Stimulated activated CD4-positive, alpha-beta T cell treated with anti-CD3 and anti-CD28 coated beads, Interleukin-4, amount 100 ng/mL, for 48 hours (primary cell): ENCODE measurements around the gene SLC19A1.
"Not testable (repeated sequence)": the region's sequence is repeated elsewhere in the genome, so short reads cannot be mapped to it uniquely, and the experiment has no call there.

Source experiments
- DNase-seq, 2 donors: peaks; one replicate each; pipeline ENCODE4 v3.0.0-alpha.2; 2020; ENCODE audit warnings: low read depth in 2 of 2

SLC19A1 gene

GRCh38 chr21:45506241-45506817, 35.9 kb downstream of the SLC19A1 start:
- no peak for DNase-seq

GRCh38 chr21:45505416-45506021, 36.7 kb downstream of the SLC19A1 start:
- DNase-seq = no peak

- DNase-seq = no peak
These were observed 37.5 kb downstream of the SLC19A1 start for GRCh38 chr21:45504516-45505415.

- no peak for DNase-seq
These were observed 38.2 kb downstream of the SLC19A1 start for GRCh38 chr21:45504021-45504515.

- DNase-seq = not testable (repeated sequence)
These were observed 39.0 kb downstream of the SLC19A1 start for GRCh38 chr21:45503226-45503625.

GRCh38 chr21:45502600-45502999, 39.6 kb downstream of the SLC19A1 start:
- no peak for DNase-seq

GRCh38 chr21:45502006-45502345, 40.3 kb downstream of the SLC19A1 start:
- DNase-seq = no peak

GRCh38 chr21:45501081-45502005, 40.9 kb downstream of the SLC19A1 start:
- DNase-seq = not testable (repeated sequence)

GRCh38 chr21:45499970-45500577, 42.2 kb downstream of the SLC19A1 start:
- DNase-seq = no peak

- DNase-seq = no peak
These were observed 43.0 kb downstream of the SLC19A1 start for GRCh38 chr21:45499201-45499750.

GRCh38 chr21:45498646-45499000, 43.6 kb downstream of the SLC19A1 start:
- no peak for DNase-seq

- DNase-seq = no peak
These were observed 44.2 kb downstream of the SLC19A1 start for GRCh38 chr21:45497846-45498645.

GRCh38 chr21:45496968-45497845, 45.0 kb downstream of the SLC19A1 start:
- DNase-seq = no peak

- no peak for DNase-seq
These were observed 45.9 kb downstream of the SLC19A1 start for GRCh38 chr21:45496151-45496967.

- no peak for DNase-seq
These were observed 47.2 kb downstream of the SLC19A1 start for GRCh38 chr21:45494851-45495680.

- no peak for DNase-seq
These were observed 47.9 kb downstream of the SLC19A1 start for GRCh38 chr21:45494135-45494850.
